Large intestine (tissue), 3 donors: ENCODE data around the gene DNMT1. TPM values are rescaled to one million over a fixed set of nuclear protein-coding genes. Genes with fewer than 3 reads are reported as not detected.
A peak's percentile ranks its signal among the peaks of the same experiment; 100 is the strongest.

Experiments used
- DNase-seq, 2 donors: peaks; one replicate each; pipeline versions ENCODE4 v3.0.0 to v3.0.0-alpha.2; 2013
- H3K27ac ChIP-seq: one replicate; pipeline ENCODE4 v1.5.1; 2013; ENCODE audit warnings: low read length
- H3K27me3 ChIP-seq: 2 replicates; pipeline ENCODE4 v1.6.1; 2013; ENCODE audit warnings: low read length; ENCODE audit not compliant: control insufficient read depth, insufficient read depth
- H3K36me3 ChIP-seq: 2 replicates; pipeline ENCODE4 v1.6.1; 2013; ENCODE audit warnings: low read length; ENCODE audit not compliant: control insufficient read depth, insufficient read depth
- H3K4me1 ChIP-seq: one replicate; pipeline ENCODE4 v1.6.1; 2013; ENCODE audit warnings: low read length; ENCODE audit not compliant: control insufficient read depth, insufficient read depth
- H3K4me3 ChIP-seq: one replicate; pipeline ENCODE4 v1.5.1; 2013; ENCODE audit warnings: low read length
- H3K9me3 ChIP-seq: one replicate; pipeline ENCODE4 v1.6.1; 2013; ENCODE audit warnings: mild to moderate bottlenecking, low read depth, low read length, moderate library complexity; ENCODE audit not compliant: control insufficient read depth
- WGBS: methylation state at CpG from one replicate; pipeline ENCODE4 v1.1.5; 2013; ENCODE audit warnings: low lambda C conversion rate; ENCODE audit not compliant: insufficient coverage; 5-methylcytosine and 5-hydroxymethylcytosine counted together
- polyA plus RNA-seq: library from polyadenylated mRNA; unstranded; fragments of 120-200 nt; gene quantifications from one replicate; pipeline ENCODE4 v1.2.1, GENCODE V29; 2013

Gene DNMT1
- polyA plus RNA-seq, 1 donor: 51.9 TPM

GRCh38 chr19:10230861-10231611 lies 36.3 kb upstream of the DNMT1 start, which contains the start of gene S1PR2:
Gene S1PR2, minus strand, starts transcription at chr19:10231331. Its CDS starts 6,426 bp downstream, at chr19:10224905.
- H3K27ac ChIP-seq: peak within 1 kb of the TSS; percentile 77
- H3K9me3 ChIP-seq: peaks cover 6% of the 10 kb centered on the region
- WGBS: no CpG with 5 or more reads among the region's 73 CpGs
- peak within 1 kb of the TSS; percentile 80 for H3K4me3 ChIP-seq
- peaks cover 9% of the 10 kb centered on the region for H3K27me3 ChIP-seq
- peak; percentile 68 to 71 for DNase-seq
- no peaks in the 10 kb centered on the region for H3K36me3 ChIP-seq
- peaks cover 9% of the 10 kb centered on the region for H3K4me1 ChIP-seq

GRCh38 chr19:10230173-10230860 lies 35.6 kb upstream of the DNMT1 start:
- peak overlapping the region; percentile 77 for H3K27ac ChIP-seq
- no peaks in the 10 kb centered on the region for H3K36me3 ChIP-seq
- peak overlapping the region; percentile 80 for H3K4me3 ChIP-seq
- WGBS: no CpG with 5 or more reads among the region's 70 CpGs
- H3K4me1 ChIP-seq: peaks cover 9% of the 10 kb centered on the region
- peaks cover 6% of the 10 kb centered on the region for H3K9me3 ChIP-seq
- DNase-seq: peak; percentile 39 to 44
- peaks cover 9% of the 10 kb centered on the region for H3K27me3 ChIP-seq

GRCh38 chr19:10228920-10229319 lies 34.2 kb upstream of the DNMT1 start:
- peaks cover 9% of the 10 kb centered on the region for H3K4me1 ChIP-seq
- DNase-seq: no peak
- no peaks in the 10 kb centered on the region for H3K36me3 ChIP-seq
- peaks cover 9% of the 10 kb centered on the region for H3K27me3 ChIP-seq
- no peak overlapping the region for H3K27ac ChIP-seq
- peaks cover 6% of the 10 kb centered on the region for H3K9me3 ChIP-seq
- WGBS: no CpG with 5 or more reads among the region's 2 CpGs
- H3K4me3 ChIP-seq: no peak overlapping the region

GRCh38 chr19:10228393-10228792 lies 33.6 kb upstream of the DNMT1 start:
- no peak overlapping the region for H3K4me3 ChIP-seq
- H3K9me3 ChIP-seq: peaks cover 6% of the 10 kb centered on the region
- WGBS: no CpG with 5 or more reads among the region's 5 CpGs
- peaks cover 9% of the 10 kb centered on the region for H3K27me3 ChIP-seq
- H3K36me3 ChIP-seq: no peaks in the 10 kb centered on the region
- H3K27ac ChIP-seq: no peak overlapping the region
- DNase-seq: no peak
- H3K4me1 ChIP-seq: peaks cover 9% of the 10 kb centered on the region

GRCh38 chr19:10227026-10227971 lies 32.5 kb upstream of the DNMT1 start:
- peak in 1 of 2 donors; percentile 19 for DNase-seq

GRCh38 chr19:10226376-10227025 lies 31.7 kb upstream of the DNMT1 start:
- Histone ChIP-seq H3K9me3 (peaks cover 6% of the 10 kb centered on the region), H3K27ac (peak overlapping the region; percentile 70), H3K4me3 (no peak overlapping the region), H3K36me3 (peaks cover 4% of the 10 kb centered on the region), H3K27me3 (peaks cover 9% of the 10 kb centered on the region), H3K4me1 (peaks cover 7% of the 10 kb centered on the region)
- no CpG with 5 or more reads among the region's 13 CpGs for WGBS
- peak; percentile 63 to 66 for DNase-seq

More at GRCh38 chr19:10227026-10227971, 32.5 kb upstream of the DNMT1 start:
- Histone ChIP-seq H3K27me3 (peaks cover 9% of the 10 kb centered on the region), H3K4me1 (peaks cover 9% of the 10 kb centered on the region), H3K36me3 (peaks cover 4% of the 10 kb centered on the region), H3K9me3 (peaks cover 6% of the 10 kb centered on the region), H3K27ac (peak overlapping the region; percentile 68), H3K4me3 (peak overlapping the region; percentile 13)
- WGBS: no CpG with 5 or more reads among the region's 28 CpGs

GRCh38 chr19:10226021-10226375 lies 31.2 kb upstream of the DNMT1 start:
- Histone ChIP-seq H3K27ac (peak overlapping the region; percentile 70), H3K9me3 (peaks cover 6% of the 10 kb centered on the region), H3K4me3 (no peak overlapping the region), H3K27me3 (peaks cover 9% of the 10 kb centered on the region), H3K36me3 (peaks cover 4% of the 10 kb centered on the region), H3K4me1 (peaks cover 5% of the 10 kb centered on the region)
- no CpG with 5 or more reads among the region's 6 CpGs for WGBS
- DNase-seq: no peak

- H3K9me3 ChIP-seq: peaks cover 6% of the 10 kb centered on the region
Observed at GRCh38 chr19:10224337-10224736, 29.6 kb upstream of the DNMT1 start.

GRCh38 chr19:10223488-10224213 lies 28.9 kb upstream of the DNMT1 start:
- Histone ChIP-seq H3K4me3 (no peak overlapping the region), H3K9me3 (peaks cover 6% of the 10 kb centered on the region), H3K27me3 (no peaks in the 10 kb centered on the region), H3K4me1 (no peaks in the 10 kb centered on the region), H3K27ac (no peak overlapping the region), H3K36me3 (peaks cover 4% of the 10 kb centered on the region)
- DNase-seq: no peak
- no CpG with 5 or more reads among the region's 28 CpGs for WGBS

More at GRCh38 chr19:10224337-10224736, 29.6 kb upstream of the DNMT1 start:
- Histone ChIP-seq H3K27me3 (no peaks in the 10 kb centered on the region), H3K4me3 (no peak overlapping the region), H3K4me1 (no peaks in the 10 kb centered on the region), H3K36me3 (peaks cover 4% of the 10 kb centered on the region), H3K27ac (no peak overlapping the region)
- no CpG with 5 or more reads among the region's 23 CpGs for WGBS
- no peak for DNase-seq
